ENCODE results near the gene FFAR2.

DNA sequence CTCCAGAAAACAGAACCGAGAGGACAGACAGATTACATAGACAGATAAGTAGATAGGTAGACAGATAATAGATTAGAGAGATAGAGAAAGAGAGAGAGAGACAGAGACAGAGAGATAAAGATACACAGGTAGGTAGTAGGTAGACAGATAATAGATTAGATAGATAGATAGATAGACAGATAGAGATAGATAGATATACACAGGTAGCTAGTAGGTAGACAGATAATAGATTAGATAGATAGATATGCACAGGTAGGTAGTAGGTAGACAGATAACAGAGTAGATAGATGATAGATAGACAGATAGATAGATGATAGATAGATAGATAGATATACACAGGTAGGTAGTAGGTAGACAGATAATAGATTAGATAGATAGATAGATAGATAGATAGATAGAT, 10.1 kb downstream of the FFAR2 start:
- TF ChIP-seq, protein P1, sequence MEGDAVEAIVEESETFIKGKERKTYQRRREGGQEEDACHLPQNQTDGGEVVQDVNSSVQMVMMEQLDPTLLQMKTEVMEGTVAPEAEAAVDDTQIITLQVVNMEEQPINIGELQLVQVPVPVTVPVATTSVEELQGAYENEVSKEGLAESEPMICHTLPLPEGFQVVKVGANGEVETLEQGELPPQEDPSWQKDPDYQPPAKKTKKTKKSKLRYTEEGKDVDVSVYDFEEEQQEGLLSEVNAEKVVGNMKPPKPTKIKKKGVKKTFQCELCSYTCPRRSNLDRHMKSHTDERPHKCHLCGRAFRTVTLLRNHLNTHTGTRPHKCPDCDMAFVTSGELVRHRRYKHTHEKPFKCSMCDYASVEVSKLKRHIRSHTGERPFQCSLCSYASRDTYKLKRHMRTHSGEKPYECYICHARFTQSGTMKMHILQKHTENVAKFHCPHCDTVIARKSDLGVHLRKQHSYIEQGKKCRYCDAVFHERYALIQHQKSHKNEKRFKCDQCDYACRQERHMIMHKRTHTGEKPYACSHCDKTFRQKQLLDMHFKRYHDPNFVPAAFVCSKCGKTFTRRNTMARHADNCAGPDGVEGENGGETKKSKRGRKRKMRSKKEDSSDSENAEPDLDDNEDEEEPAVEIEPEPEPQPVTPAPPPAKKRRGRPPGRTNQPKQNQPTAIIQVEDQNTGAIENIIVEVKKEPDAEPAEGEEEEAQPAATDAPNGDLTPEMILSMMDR (IDR thresholded peaks at IDR 0.05 in 2 of 3, conservative IDR thresholded peaks at IDR 0.05 in 1 of 3; ENCODE audit: insufficient read depth in 2 of 3, low read depth in 1 of 3, low read length in 3 of 3): no peak
- TF ChIP-seq, protein P2, sequence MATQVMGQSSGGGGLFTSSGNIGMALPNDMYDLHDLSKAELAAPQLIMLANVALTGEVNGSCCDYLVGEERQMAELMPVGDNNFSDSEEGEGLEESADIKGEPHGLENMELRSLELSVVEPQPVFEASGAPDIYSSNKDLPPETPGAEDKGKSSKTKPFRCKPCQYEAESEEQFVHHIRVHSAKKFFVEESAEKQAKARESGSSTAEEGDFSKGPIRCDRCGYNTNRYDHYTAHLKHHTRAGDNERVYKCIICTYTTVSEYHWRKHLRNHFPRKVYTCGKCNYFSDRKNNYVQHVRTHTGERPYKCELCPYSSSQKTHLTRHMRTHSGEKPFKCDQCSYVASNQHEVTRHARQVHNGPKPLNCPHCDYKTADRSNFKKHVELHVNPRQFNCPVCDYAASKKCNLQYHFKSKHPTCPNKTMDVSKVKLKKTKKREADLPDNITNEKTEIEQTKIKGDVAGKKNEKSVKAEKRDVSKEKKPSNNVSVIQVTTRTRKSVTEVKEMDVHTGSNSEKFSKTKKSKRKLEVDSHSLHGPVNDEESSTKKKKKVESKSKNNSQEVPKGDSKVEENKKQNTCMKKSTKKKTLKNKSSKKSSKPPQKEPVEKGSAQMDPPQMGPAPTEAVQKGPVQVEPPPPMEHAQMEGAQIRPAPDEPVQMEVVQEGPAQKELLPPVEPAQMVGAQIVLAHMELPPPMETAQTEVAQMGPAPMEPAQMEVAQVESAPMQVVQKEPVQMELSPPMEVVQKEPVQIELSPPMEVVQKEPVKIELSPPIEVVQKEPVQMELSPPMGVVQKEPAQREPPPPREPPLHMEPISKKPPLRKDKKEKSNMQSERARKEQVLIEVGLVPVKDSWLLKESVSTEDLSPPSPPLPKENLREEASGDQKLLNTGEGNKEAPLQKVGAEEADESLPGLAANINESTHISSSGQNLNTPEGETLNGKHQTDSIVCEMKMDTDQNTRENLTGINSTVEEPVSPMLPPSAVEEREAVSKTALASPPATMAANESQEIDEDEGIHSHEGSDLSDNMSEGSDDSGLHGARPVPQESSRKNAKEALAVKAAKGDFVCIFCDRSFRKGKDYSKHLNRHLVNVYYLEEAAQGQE (IDR thresholded peaks at IDR 0.05; ENCODE audit: borderline replicate concordance): no peak
- TF ChIP-seq, protein P2 (CRISPR knock-in tag; IDR thresholded peaks at IDR 0.05; ENCODE audit: low read depth): no peak
- TF ChIP-seq, protein P3, sequence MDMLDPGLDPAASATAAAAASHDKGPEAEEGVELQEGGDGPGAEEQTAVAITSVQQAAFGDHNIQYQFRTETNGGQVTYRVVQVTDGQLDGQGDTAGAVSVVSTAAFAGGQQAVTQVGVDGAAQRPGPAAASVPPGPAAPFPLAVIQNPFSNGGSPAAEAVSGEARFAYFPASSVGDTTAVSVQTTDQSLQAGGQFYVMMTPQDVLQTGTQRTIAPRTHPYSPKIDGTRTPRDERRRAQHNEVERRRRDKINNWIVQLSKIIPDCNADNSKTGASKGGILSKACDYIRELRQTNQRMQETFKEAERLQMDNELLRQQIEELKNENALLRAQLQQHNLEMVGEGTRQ (CRISPR knock-in tag; IDR thresholded peaks at IDR 0.05): no peak
